DMS153 (cell line): ENCODE data around the gene PIEZO2.
"Not testable (repeated sequence)": the region's sequence is repeated elsewhere in the genome, so short reads cannot be mapped to it uniquely, and the experiment has no call there.

Experiments used
- DNase-seq: peaks from one replicate; lab custom pipeline; 2025; lab: John Stamatoyannopoulos, UW

Gene PIEZO2

DNA sequence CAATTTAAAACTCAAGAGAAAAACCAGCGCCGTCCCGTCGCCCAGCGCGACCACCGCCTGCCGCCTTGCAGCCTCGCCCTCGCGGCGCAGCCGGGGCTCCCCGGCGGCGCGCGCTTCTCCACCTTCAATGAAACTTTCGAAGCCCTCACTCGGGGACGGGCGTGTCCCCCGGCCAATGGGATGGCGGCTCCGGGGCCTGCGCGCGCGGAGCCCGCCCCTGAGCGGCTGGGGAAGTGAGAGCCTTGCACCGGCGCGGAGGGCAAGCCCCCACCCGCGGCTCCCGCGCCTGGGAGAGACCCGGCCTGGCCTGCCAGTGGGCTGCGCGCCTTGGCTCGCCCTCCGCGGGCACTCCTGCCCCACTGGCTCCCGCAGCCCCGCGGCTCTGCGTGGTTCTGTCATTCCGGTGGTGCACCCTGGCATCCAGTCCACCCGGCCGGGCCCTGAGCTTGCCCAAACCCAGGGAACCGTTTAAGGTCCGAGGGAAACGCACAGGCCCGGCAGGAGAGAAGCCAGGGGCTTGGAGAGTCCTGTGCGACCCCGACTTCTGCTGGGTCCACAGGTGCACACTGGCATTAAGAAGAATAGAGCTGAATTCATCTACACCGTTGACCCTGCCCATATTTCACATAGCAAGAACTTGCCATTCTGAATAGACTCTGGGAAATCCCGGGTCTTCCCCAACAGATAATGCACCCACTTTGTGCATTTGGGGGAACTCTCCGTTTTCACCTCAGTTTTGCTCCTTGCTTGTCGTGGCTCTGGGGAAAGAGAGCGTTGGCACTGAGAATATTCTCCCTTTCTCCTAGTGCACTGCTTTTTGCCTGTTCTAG, at the start of gene PIEZO2:
TSS of gene PIEZO2 (minus strand) at position 129 of the 830 bp plus-strand sequence. CDS start 981 bp downstream, outside the sequence.
- no peak for DNase-seq

DNA sequence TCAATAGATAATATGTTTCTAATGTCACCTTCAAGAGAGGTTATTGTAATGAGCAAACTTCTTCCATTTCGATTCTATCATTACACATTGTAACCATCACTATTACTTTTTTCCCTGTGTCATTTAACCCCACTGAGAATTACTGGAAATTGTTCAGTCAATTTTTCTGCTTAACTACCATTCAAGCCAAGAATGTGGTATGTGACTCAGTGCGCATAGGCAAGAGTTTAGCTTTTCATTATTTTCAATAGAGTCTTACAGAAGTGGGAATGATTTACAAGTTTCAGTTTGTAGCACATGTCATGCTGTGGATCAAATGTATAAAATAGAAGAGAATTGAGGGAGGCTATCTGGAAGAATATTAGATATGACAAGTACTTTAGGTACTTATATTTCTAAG, 34.3 kb upstream of the PIEZO2 start:
- no peak for DNase-seq

- not testable (repeated sequence) for DNase-seq
Observed at GRCh38 chr18:11181629-11182028, 32.3 kb upstream of the PIEZO2 start.

DNA sequence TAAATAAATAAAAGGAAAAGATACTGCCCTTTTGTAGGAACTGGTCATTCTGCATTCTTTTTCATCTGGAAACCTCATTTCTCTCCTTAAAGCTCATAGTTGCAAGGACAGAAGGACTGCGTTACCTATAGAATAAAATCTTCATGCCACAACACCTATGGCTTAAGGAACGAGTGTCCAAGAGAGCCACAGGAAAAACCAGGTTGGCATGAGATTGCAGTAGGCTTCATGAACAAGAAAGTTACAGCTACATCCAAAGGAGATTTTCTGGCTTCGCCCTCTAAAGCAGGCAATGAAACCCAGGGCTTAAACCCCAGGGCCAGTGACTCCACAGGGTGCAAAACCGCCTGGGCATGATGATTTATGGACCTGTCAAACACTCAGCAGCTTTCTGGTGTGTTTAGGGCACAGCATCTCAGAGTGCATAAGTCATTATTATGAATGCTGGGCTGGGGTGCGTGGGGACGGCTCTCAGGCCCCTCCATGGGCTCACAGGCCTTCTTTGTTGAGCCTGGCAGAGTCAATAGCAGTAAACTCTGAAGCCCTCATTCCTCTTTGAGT, 30.7 kb upstream of the PIEZO2 start:
- DNase-seq, result no peak

DNA sequence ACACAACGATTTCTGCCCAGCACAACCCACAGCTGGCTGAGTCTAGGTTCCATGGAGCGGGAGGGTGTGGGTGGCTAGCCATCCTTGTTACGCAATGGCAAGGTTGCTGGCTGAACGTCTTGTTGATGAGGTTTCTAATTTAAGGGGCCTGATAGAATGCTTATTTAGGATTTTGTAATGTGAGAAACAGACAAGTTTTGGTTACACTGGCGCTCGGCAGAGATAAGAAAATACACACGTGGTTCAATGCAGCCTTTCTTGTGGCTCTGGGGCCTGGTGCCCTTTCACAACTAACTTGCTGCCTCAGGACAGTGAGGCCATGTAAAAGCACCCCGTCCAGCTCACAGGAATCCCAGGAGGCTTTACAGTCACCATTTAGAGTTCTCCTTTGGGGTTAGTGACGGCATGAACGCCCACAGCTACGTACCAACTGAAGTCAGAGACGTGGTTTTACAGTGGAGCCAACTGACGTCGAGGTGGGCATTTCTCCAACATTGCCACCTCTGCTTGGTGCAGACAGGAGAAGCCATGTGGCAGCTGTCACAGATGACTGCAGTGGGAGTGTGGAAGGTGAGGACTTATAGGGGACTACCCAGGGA, 29.7 kb upstream of the PIEZO2 start:
- DNase-seq, result no peak

GRCh38 chr18:11177382-11177781, 28.0 kb upstream of the PIEZO2 start:
- DNase-seq, result no peak

- no peak for DNase-seq
Observed at GRCh38 chr18:11176481-11176881, 27.1 kb upstream of the PIEZO2 start.

DNA sequence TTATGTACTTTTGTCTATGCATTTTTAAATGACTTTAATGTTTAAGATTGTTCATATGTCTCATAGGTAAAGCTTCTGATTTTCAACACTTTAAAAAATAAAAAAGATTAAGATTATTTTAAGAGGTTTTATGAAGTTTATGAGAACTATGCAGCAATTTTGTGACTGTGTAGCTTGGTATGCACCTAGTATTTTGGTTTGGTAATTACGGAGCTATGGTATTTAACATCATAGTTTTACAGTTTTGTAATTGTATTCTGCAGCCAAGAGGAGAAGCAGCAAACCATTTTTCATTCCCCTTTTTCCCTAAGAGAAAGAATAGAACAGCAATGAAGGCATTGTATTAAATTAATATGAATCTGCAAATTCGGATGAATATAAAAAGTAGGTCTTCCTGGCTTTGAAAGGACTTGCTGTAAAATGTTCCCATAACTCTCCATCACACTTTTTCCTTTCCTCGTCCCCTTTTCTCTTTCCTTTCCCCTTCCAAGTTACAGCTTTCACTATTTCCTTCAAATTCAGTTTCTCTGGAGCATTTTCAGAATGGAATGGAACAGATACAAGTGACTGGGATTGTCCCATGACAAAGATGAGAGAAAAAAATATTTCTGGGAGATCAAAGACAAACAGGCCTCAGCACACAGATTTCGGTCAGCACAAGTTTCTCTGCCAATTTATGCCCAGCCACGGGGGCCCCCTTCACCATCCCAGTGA, 26.1 kb upstream of the PIEZO2 start:
- no peak for DNase-seq

GRCh38 chr18:11174179-11174578, 24.8 kb upstream of the PIEZO2 start:
- DNase-seq, result not testable (repeated sequence)

- DNase-seq, result no peak
Observed at GRCh38 chr18:11167778-11168177, 18.4 kb upstream of the PIEZO2 start.

- no peak for DNase-seq
Observed at GRCh38 chr18:11165952-11166351, 16.6 kb upstream of the PIEZO2 start.

GRCh38 chr18:11165138-11165537, 15.8 kb upstream of the PIEZO2 start:
- no peak for DNase-seq

DNA sequence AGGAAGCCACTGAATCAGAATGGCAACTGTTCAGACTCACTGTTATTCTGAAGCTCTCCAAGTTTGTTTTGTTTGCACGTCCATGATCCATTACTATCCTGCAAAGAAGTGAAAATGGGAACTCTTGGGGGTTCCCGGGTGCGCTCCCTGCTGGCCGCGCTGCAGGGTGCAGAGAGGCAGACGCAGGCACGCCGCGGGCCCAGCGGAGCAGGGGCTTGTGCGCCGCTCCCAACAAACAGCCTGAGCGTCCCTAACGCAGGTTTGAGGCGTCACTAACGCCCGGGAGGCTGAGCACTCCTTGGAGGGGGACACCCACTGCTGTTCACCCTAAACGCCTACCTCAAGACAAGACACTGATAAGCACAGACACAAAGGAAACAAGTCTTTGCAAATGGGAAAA, 14.3 kb upstream of the PIEZO2 start:
- no peak for DNase-seq

GRCh38 chr18:11162889-11163288, 13.5 kb upstream of the PIEZO2 start:
- DNase-seq, result no peak

- DNase-seq, result no peak
Observed at GRCh38 chr18:11162462-11162861, 13.1 kb upstream of the PIEZO2 start.

DNA sequence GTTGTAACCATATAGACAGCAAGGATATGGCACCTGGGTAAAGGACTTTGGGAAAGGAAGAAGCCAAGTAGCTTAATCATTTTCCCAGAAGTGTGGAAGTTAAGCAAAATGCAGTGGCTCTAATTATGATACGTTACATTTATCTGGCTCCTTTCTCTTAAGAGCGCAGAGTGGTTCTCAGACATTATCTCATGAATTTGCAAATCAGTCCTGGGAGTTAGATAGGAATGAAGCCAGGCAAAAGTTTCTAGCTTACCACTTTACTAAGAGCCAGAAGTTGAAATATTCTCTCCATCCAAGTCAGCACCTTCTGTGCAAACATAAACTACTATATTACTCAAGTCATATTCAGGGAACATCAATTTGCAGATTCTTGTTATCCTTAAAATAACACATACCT, 10.9 kb upstream of the PIEZO2 start:
- no peak for DNase-seq

DNA sequence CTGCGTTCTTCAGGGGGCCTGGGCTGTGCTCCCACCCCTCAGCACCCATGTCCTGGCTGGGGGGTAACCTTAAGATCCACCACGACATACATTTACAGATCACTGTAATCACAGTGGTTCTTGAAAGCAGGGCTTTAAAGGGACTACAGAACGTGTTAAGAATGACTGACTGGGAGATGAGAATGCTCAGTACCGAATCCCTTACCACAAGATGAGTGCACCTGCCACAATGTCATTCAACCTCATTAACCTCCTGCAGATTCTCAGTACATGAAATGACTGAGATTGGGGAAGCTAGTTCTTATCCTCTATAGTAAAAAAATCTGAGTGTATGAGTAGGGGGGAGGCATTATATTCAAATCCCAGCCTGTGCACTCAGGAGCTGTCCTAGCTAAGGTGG, 10.5 kb upstream of the PIEZO2 start:
- DNase-seq, result no peak

DNA sequence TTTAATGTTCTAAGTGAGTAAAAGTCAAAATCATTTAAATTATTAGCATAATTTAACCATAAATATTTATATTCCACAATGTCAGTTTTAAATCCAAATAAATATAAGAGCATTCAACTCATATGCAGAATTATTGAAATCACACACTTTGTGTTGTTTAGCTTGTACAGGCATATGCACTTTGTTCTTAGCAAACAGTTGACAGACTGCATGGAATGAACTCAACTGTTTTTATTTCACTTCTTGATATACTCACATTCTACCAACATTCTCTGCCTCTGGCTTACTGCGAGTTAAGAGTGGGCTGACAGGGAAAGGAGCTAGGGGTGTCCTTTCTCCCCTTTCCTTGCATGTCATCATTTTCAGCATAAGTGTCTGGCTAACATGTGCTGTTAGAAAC, 7.6 kb upstream of the PIEZO2 start:
- DNase-seq, result no peak

DNA sequence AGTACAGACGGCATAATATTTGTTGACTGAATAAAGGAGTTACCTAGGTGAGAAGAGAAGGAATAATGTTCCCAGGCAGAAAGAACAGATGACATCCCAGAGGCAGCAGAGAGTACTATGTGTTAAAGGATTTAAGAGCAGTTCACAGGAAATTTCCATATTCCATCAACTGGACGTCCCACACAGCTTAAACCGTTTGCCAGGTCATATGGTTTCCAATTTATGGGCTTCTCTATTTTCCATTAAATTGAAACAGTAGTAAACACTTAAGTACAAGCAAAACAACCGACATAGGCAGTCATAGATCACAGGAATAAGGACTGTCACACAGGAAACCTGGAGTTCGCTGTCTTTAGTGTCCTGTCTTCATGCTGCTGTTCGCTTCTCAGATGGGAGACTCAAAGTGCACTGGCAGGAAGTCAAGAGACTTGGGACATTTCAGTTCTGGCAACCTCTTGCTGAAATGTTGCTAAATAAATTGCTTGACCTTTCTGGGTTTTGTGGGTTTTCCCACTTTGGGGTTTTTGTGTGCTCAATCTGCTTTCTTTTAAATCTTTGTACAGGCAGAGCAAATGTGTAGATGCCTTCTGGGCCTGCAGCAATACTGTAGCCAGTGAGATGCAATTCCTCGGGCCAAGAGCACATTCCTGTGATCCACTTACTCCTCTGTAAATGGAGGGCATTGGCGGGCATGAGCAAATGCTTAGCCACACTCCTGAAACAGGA, 5.8 kb upstream of the PIEZO2 start:
- DNase-seq, result no peak

DNA sequence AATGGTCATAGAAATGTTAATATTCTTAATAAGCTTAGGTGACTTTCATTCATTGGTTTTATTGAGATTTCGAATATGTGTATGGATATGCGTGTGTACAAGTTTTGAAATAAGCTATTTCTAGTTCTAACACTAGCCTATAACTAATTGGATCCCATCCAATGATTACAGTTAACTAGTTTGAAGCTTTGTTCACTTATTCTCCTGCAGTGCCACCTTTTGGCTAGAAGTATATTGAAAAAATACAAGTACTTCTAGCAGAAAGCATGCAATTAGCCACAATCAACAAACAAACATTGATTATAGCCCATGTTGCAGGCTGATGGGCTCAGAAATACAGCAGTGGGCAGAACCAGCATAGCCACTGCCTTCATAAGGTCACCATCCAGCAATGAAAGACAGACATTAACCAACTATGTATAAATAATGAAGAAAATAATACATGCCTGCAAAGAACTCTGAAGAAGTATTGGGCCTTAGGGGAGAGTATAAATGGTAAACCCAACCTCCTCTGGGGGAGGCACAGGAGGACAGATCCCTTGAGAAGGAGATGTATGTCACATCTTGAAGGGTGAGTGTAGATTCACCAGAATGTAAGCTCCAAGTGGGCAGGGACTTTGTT, 5.1 kb upstream of the PIEZO2 start:
- DNase-seq, result no peak

DNA sequence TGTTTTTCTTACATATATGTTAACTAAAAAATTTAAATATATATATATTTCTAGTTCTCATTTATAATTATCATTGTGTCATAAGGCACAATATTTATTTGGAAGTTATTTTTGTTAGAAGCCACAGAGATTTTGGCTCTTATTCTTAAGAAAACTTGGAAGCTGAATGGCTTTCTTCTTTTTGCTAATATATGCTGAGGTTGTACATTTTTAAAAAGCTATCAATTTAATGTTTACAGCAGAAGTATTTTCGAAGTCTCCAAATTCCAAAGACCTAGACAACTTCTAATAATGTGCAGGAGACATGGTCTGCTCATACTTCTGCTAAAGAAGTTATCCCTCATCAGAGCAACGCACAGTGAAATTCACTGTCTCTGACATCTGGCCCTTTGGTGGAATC, 3.7 kb upstream of the PIEZO2 start:
- no peak for DNase-seq

DNA sequence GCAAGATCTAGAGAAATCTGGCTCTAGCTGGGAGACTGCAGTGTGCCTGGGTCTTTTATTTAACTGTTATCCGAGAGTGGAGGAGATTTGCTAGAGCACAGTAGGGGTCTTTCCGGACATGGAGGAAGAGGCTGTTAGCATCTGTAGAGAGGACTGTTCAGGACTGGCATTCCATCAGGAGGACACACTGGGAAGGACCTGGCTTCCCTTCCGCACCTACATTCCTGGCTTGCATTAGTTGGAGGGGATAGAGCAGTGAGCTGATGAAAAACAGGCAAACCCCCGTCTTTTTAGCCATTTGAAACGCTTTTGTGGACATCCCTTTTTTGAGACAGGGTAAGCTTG, 874 bp upstream of the PIEZO2 start:
- no peak for DNase-seq
